Ovary (tissue), 9 donors: ENCODE measurements around the gene KLC3. TPM values are rescaled to one million over a fixed set of nuclear protein-coding genes. Genes with fewer than 3 reads are reported as not detected.
"Not testable (repeated sequence)": the region's sequence is repeated elsewhere in the genome, so short reads cannot be mapped to it uniquely, and the experiment has no call there.

Source experiments
- DNase-seq, 5 donors: peaks; one replicate each; pipeline ENCODE4 v3.0.0-alpha.2; 2019 to 2020
- H3K27ac ChIP-seq, 2 donors: fragments of 200-600 bp; one replicate each; pipeline versions ENCODE4 v1.5.1 to v1.8.0; 2019 to 2022
- H3K27me3 ChIP-seq: fragments of 200-600 bp; one replicate; pipeline ENCODE4 v1.8.0; 2022
- H3K36me3 ChIP-seq: fragments of 200-600 bp; sonication (generic); one replicate; pipeline ENCODE4 v1.5.1; 2019
- H3K4me1 ChIP-seq: one replicate; pipeline ENCODE4 v1.8.1; 2013; ENCODE audit warnings: mild to moderate bottlenecking, moderate library complexity; ENCODE audit not compliant: insufficient read depth
- H3K4me3 ChIP-seq: fragments of 200-600 bp; sonication (generic); one replicate; pipeline ENCODE4 v1.5.1; 2017
- H3K9me3 ChIP-seq, 2 donors: fragments of 200-600 bp in 1 of 2; sonication (generic) in 1 of 2; one replicate each; pipeline versions ENCODE4 v1.5.1 to v1.8.1; 2013 to 2019; ENCODE audit warnings: mild to moderate bottlenecking in 1 of 2, moderate library complexity in 1 of 2
- EP300 ChIP-seq: sonication (generic); formaldehyde crosslinking; IDR thresholded peaks from one replicate; pipeline ENCODE4 v1.6.1; 2017; ENCODE audit warnings: antibody characterized with exemption
- POLR2A ChIP-seq: fragments of 450-650 bp; IDR thresholded peaks from one replicate; pipeline ENCODE4 v1.6.1; 2017; ENCODE audit warnings: antibody characterized with exemption, mild to moderate bottlenecking, moderate library complexity
- WGBS, 3 donors: extraction: QIAGEN DNeasy Blood & Tissue Kit in 1 of 3; methylation state at CpG; one replicate each; pipeline versions ENCODE4 v1.1.5 to v1.1.7; 2013 to 2017; 5-methylcytosine and 5-hydroxymethylcytosine counted together
- intact Hi-C, 4 donors: fragments of 100-400 bp; cut with DNase I; formaldehyde crosslinking; loops; one replicate each; pipeline versions ENCODE4 v1.11.0 to v1.15.1; 2022 to 2023
- polyA plus RNA-seq, 2 donors: library from polyadenylated mRNA; stranded (reverse); fragments of 200-250 nt in 1 of 2; fragments of 350-450 nt in 1 of 2; fragmentation: Illumina TruSeq in 1 of 2; extraction: RNeasy Lipid Tissue Mini Kit (QIAGEN cat#74804) in 1 of 2; gene quantifications; one replicate each; pipeline ENCODE4 v1.2.3, GENCODE V29; 2013 to 2014
- total RNA-seq, 7 donors: library from RNA; depleted of rRNA in 2 of 7; stranded (reverse); fragments of >200 nt in 2 of 7; fragmentation: NEBNext Ultra II Directional in 3 of 7; extraction: Animal tissue kit (Norgen Biotek cat#: 25700) in 3 of 7; gene quantifications; one replicate each; pipeline versions ENCODE4 v1.1.0 to v1.2.4, GENCODE V29; 2016 to 2023
- TF ChIP-seq, protein P1 (sequence below), 3 donors: fragments of 450-650 bp in 2 of 3; fragments of 200-600 bp in 1 of 3; IDR thresholded peaks; one replicate each; pipeline versions ENCODE4 v1.5.1 to v1.8.0; 2016 to 2022; ENCODE audit warnings: antibody characterized with exemption in 3 of 3, mild to moderate bottlenecking in 1 of 3
- donor health status: DM: no; HTN: no; CAD: no; lungs with moderate emphysema.
- donor health status: DM: no; HTN: no; CAD: no.
- donor health status: Bipolar disorder and iron deficiency.
- donor health status: DM: yes; HTN: yes; CAD: no.
- donor health status: DM: no; HTN: no; CAD: no.
- donor health status: DM: yes; HTN: yes; CAD: no.

The KLC3 gene
- total and polyA plus RNA-seq, 9 donors: 0.30 to 7.1 (median 0.36) TPM; not detected in 5

DNA sequence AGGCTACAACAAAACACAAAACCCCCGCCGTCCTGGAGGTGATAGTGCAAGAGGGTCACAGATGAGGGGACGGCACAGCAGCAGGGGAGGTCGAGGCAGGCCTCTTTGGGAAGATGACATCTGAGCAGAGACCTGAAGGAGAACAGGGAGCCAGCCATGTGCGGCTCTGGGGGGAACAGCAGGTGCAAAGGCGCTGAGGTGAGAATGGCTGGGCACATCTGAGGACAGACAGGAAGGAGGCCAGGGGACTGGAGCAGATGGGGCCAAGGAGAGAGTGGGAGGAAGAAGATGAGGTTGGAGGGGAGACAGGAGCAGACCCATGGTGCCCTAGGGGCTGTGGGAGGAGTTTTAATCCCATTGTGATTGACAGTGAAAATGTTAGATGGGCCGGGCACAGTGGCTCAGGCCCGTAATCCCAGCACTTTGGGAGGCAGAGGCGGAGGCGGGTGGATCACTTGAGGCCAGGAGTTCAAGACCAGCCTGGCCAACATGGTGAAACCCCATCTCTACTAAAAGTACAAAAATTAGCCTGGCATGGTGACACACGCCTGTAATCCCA, 16.1 kb upstream of the KLC3 start:
- H3K9me3 ChIP-seq: no peaks in the 10 kb centered on the region
- DNase-seq: no peak
- no peak for TF ChIP-seq EP300
- TF ChIP-seq, protein P1, sequence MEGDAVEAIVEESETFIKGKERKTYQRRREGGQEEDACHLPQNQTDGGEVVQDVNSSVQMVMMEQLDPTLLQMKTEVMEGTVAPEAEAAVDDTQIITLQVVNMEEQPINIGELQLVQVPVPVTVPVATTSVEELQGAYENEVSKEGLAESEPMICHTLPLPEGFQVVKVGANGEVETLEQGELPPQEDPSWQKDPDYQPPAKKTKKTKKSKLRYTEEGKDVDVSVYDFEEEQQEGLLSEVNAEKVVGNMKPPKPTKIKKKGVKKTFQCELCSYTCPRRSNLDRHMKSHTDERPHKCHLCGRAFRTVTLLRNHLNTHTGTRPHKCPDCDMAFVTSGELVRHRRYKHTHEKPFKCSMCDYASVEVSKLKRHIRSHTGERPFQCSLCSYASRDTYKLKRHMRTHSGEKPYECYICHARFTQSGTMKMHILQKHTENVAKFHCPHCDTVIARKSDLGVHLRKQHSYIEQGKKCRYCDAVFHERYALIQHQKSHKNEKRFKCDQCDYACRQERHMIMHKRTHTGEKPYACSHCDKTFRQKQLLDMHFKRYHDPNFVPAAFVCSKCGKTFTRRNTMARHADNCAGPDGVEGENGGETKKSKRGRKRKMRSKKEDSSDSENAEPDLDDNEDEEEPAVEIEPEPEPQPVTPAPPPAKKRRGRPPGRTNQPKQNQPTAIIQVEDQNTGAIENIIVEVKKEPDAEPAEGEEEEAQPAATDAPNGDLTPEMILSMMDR (IDR thresholded peaks at IDR 0.05): no peak
- no peak for TF ChIP-seq POLR2A
- intact Hi-C loops: loop anchor here in 1 of 4 donors (5.0 kb wide), 1 partner anchor 52 kb away; no protein-coding TSS in a partner anchor
- H3K4me3 ChIP-seq: no peak overlapping the region
- no peaks in the 10 kb centered on the region for H3K36me3 ChIP-seq
- no peaks in the 10 kb centered on the region for H3K27me3 ChIP-seq
- H3K27ac ChIP-seq: no peak overlapping the region
- peaks cover 1% of the 10 kb centered on the region for H3K4me1 ChIP-seq
- 57 to 66% (median 61%) methylated on average over 11 of the region's 11 CpGs for WGBS, 3 donors

DNA sequence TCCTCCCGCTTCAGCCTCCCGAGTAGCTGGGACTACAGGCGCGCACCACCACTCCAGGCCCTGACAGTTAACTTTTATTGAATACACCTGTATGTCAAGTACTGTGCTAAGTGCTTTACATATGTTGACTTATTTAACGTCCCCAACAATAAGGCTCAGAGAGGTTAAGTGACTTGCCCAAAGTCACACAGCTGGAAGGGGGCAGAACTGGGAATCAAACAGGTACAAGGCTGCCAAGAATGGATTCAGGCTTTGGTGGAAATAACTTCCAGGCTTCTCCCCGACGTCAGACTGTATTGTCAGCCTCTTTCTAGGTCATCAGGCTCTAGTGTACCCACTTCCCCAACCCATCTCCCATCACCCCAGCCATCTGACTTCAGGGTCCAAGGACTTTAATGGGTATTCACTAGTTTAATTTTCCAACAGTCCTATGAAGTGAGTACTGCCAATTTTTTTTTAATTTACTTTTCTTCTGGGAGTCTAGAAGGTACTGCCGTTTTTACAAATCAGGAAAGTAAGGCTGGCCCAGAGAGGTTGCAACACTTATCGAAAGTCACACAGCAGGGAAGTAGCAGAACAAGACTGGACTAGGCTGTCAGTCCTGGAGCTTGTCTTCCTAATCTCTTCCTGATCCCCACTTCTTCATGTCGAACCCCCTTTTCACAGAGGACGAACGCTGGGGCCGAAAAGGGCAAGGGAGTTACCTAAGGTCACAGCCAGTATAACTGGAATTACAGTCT, 13.0 kb upstream of the KLC3 start:
- no peak for DNase-seq
- Histone ChIP-seq H3K4me3 (no peak overlapping the region), H3K27ac (no peak overlapping the region), H3K36me3 (no peaks in the 10 kb centered on the region), H3K9me3 (no peaks in the 10 kb centered on the region), H3K4me1 (peaks cover 1% of the 10 kb centered on the region), H3K27me3 (no peaks in the 10 kb centered on the region)
- intact Hi-C loops: no loop called here
- TF ChIP-seq, protein P1 (IDR thresholded peaks at IDR 0.05): no peak
- TF ChIP-seq EP300 (no peak), POLR2A (no peak)
- WGBS, 3 donors: 60 to 71% (median 64%) methylated on average over 13 of the region's 13 CpGs

DNA sequence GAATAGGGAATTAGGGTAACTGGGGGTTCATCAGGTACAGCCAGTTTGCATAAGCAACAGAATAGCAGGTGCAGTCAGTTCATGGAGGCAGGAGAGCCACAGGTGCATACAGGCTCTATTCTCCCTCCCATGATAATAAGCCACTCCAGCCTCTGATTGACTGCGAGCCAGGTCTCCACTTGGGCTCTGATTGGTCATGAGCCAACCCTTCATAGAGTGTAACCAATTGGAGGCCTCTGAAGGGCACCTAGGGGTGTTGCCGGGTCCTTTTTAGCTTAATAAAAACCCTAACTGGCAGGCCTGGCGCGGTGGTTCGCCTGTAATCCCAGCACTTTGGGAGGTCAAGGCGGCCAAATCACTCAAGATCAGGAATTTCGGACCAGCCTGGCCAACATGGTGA, 9.1 kb upstream of the KLC3 start:
- no peak for DNase-seq
- Histone ChIP-seq H3K27me3 (no peaks in the 10 kb centered on the region), H3K4me1 (no peaks in the 10 kb centered on the region), H3K9me3 (no peaks in the 10 kb centered on the region), H3K4me3 (no peak overlapping the region), H3K27ac (no peak overlapping the region), H3K36me3 (no peaks in the 10 kb centered on the region)
- TF ChIP-seq, protein P1 (IDR thresholded peaks at IDR 0.05): no peak
- TF ChIP-seq POLR2A: no peak
- no peak for TF ChIP-seq EP300
- intact Hi-C loops: no loop called here
- 78 to 88% (median 84%) methylated on average over 7 of the region's 7 CpGs for WGBS, 3 donors

DNA sequence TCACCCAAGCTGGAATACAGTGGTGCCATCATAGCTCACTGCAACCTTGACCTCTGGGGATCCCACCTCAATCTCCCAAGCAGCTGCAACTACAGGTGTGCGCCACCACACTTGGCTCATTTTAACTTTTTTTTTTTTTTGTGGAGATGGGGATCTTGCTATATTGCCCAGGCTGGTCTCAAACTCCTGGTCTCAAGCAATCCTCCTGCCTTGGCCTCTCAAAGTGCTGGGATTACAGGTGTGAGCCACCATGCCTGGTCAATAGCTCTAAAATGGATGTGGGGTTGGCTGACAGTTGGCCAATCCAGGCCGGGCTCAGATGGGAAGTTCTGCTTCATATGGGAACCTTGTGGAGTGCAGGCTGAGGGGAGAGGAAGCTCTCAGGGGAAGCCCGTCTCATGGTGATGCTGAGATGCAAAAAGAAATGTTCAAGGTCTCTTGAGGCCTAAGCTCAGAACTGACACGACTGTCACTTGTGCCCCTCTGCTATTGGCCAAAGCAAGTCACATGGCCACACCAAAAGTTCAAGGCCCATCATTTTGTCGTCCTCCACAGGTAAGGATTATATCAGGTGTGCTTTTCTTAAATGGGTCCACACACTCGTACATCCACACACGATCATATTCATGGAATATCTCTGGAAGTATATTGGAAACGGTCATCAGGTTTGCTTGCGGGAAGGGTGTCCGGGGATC, 6.8 kb upstream of the KLC3 start:
- H3K9me3 ChIP-seq: no peaks in the 10 kb centered on the region
- TF ChIP-seq, protein P1 (IDR thresholded peaks at IDR 0.05): no peak
- no peak for TF ChIP-seq POLR2A
- no peak overlapping the region for H3K4me3 ChIP-seq
- no peak for DNase-seq
- intact Hi-C loops: no loop called here
- H3K36me3 ChIP-seq: no peaks in the 10 kb centered on the region
- 69 to 75% (median 69%) methylated on average over 10 of the region's 10 CpGs for WGBS, 3 donors
- no peak overlapping the region for H3K27ac ChIP-seq
- no peaks in the 10 kb centered on the region for H3K27me3 ChIP-seq
- H3K4me1 ChIP-seq: no peaks in the 10 kb centered on the region

DNA sequence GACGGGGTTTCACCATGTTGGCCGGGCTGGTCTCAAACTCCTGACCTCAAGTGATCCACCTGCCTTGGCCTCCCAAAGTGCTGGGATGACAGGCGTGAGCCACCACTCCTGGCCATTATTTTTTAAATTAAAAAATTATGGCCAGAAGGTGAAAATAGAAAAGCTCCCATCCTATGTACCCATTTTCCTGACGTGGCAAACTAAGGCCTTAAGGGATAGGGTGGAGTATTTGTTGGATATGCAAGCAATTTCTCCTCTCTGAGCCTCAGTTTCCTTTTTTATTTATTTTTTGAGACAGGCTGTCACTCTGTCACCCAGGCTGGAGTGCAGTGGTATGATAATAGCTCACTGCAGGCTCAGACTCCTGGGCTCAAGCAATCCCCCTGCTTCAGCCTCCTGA, 5.7 kb upstream of the KLC3 start:
- H3K27me3 ChIP-seq, H3K4me3 ChIP-seq, H3K9me3 ChIP-seq, H3K27ac ChIP-seq, DNase-seq, intact Hi-C loops, H3K36me3 ChIP-seq, H3K4me1 ChIP-seq: not testable (repeated sequence)
- 80 to 87% (median 86%) methylated on average over 4 of the region's 4 CpGs for WGBS, 3 donors
